Kidney (tissue), 14 donors: Measurements from ENCODE around the gene RNF34. TPM values are rescaled to one million over a fixed set of nuclear protein-coding genes. Genes with fewer than 3 reads are reported as not detected.
"Not testable (repeated sequence)": the region's sequence is repeated elsewhere in the genome, so short reads cannot be mapped to it uniquely, and the experiment has no call there.

ENCODE experiments used
- DNase-seq, 5 donors: peaks; one replicate each; pipeline ENCODE4 v3.0.0-alpha.2; 2013 to 2020
- FAIRE-seq: peaks from 2 replicates; lab custom pipeline; 2012; peaks lifted over from hg19 to GRCh38; lab: Jason Lieb, UNC
- H3K27ac ChIP-seq, 2 donors: one replicate each; pipeline ENCODE4 v1.7.0; 2013; ENCODE audit warnings: low read depth in 2 of 2, low read length in 2 of 2, inconsistent platforms in 1 of 2
- H3K27me3 ChIP-seq: one replicate; pipeline ENCODE4 v1.7.1; 2013; ENCODE audit warnings: low read length, inconsistent platforms; ENCODE audit not compliant: control insufficient read depth, insufficient read depth
- H3K36me3 ChIP-seq, 3 donors: one replicate each; pipeline versions ENCODE4 v1.7.0 to v1.7.1; 2013; ENCODE audit warnings: low read length in 3 of 3, control low read depth in 1 of 3, inconsistent platforms in 1 of 3; ENCODE audit not compliant: insufficient read depth in 3 of 3, control insufficient read depth in 2 of 3
- H3K4me1 ChIP-seq, 3 donors: one replicate each; pipeline versions ENCODE4 v1.7.0 to v1.7.1; 2013; ENCODE audit warnings: low read length in 3 of 3, inconsistent platforms in 1 of 3, low read depth in 1 of 3; ENCODE audit not compliant: control insufficient read depth in 2 of 3, insufficient read depth in 2 of 3
- H3K4me3 ChIP-seq, 3 donors: one replicate each; pipeline versions ENCODE4 v1.7.0 to v1.8.1; 2013; ENCODE audit warnings: low read length in 3 of 3, control low read depth in 1 of 3, inconsistent platforms in 1 of 3
- H3K9ac ChIP-seq, 3 donors: one replicate each; pipeline versions ENCODE4 v1.7.0 to v1.7.1; 2013; ENCODE audit warnings: low read length in 3 of 3, control low read depth in 1 of 3, inconsistent platforms in 1 of 3
- H3K9me3 ChIP-seq, 3 donors: one replicate each; pipeline versions ENCODE4 v1.7.0 to v1.7.1; 2013; ENCODE audit warnings: low read length in 3 of 3, control low read depth in 1 of 3, inconsistent platforms in 1 of 3; ENCODE audit not compliant: control insufficient read depth in 2 of 3, insufficient read depth in 1 of 3
- CTCF ChIP-seq: IDR thresholded peaks from 3 replicates; pipeline ENCODE4 v1.5.1; 2012; ENCODE audit warnings: mild to moderate bottlenecking, moderate library complexity, borderline replicate concordance; ENCODE audit not compliant: insufficient read depth; ENCODE audit errors: extremely low read depth
- intact Hi-C: fragments of 100-400 bp; cut with DNase I; formaldehyde crosslinking; loops from one replicate; pipeline ENCODE4 v1.11.1; 2022
- polyA plus RNA-seq: library from polyadenylated mRNA; stranded (reverse); fragments of 350-450 nt; fragmentation: Illumina TruSeq; extraction: RNeasy Lipid Tissue Mini Kit (QIAGEN cat#74804); gene quantifications from one replicate; pipeline ENCODE4 v1.2.3, GENCODE V29; 2014; ENCODE audit warnings: low read depth, low replicate concordance; ENCODE audit not compliant: insufficient read depth
- total RNA-seq: library from RNA; stranded (reverse); fragmentation: NEBNext Ultra II Directional; extraction: Animal tissue kit (Norgen Biotek cat#: 25700); gene quantifications from one replicate; pipeline ENCODE4 v1.2.1, GENCODE V29; 2021
- donor health status: control.
- donor health status: control.
- donor health status: control.
- donor health status: control.
- donor health status: control.
- donor health status: DM: yes; HTN: yes; CAD: no.
- donor health status: Normal renal cell carcinoma (clear cell type).

Gene RNF34
- total and polyA plus RNA-seq, 2 donors from 2014 or later, result 18.8 to 48.1 TPM

DNA sequence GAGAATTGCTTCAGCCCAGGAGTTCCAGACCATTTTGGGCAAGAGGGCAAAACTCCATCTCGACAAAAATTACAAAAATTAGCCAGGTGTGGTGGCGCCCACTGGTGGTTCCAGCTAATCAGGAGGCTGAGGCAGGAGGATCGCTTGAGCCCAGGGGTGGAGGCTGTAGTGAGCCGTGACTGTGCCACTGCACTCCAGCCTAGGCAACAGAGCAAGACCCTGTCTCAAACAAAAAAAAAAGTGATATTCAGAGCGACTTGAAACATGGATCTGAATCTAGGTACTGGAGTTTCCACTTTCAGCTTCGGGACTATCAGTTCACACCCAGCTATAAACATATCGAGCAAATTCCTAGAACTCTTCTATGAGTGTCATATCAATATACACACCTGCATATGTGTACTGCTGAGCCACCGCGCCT, 16.3 kb upstream of the RNF34 start:
- no peak overlapping the region for H3K27ac ChIP-seq
- H3K9me3 ChIP-seq, result no peaks in the 10 kb centered on the region
- H3K27me3 ChIP-seq, result no peaks in the 10 kb centered on the region
- H3K4me1 ChIP-seq, result no peaks in the 10 kb centered on the region
- no peak overlapping the region for H3K4me3 ChIP-seq
- no peak for FAIRE-seq
- no peak for TF ChIP-seq CTCF
- no peak overlapping the region for H3K9ac ChIP-seq
- no peaks in the 10 kb centered on the region for H3K36me3 ChIP-seq
- intact Hi-C loops, result no loop called here
- no peak for DNase-seq

- DNase-seq, H3K4me3 ChIP-seq, H3K27ac ChIP-seq, intact Hi-C loops, H3K27me3 ChIP-seq, H3K4me1 ChIP-seq, H3K36me3 ChIP-seq, FAIRE-seq, H3K9ac ChIP-seq, H3K9me3 ChIP-seq: not testable (repeated sequence)
Measured at GRCh38 chr12:121384891-121385290, 15.0 kb upstream of the RNF34 start.

GRCh38 chr12:121388421-121388981, 11.4 kb upstream of the RNF34 start:
- Histone ChIP-seq H3K27ac (no peak overlapping the region), H3K4me3 (no peak overlapping the region), H3K27me3 (no peaks in the 10 kb centered on the region), H3K36me3 (no peaks in the 10 kb centered on the region), H3K9me3 (no peaks in the 10 kb centered on the region), H3K4me1 (no peaks in the 10 kb centered on the region), H3K9ac (no peak overlapping the region)
- no peak for FAIRE-seq
- DNase-seq, result no peak
- intact Hi-C loops, result no loop called here
- no peak for TF ChIP-seq CTCF

- Histone ChIP-seq H3K27ac (no peak overlapping the region), H3K9ac (no peak overlapping the region), H3K9me3 (no peaks in the 10 kb centered on the region), H3K27me3 (no peaks in the 10 kb centered on the region), H3K4me1 (no peaks in the 10 kb centered on the region), H3K4me3 (no peak overlapping the region), H3K36me3 (no peaks in the 10 kb centered on the region)
- TF ChIP-seq CTCF, result no peak
- no peak for DNase-seq
- FAIRE-seq, result no peak
- intact Hi-C loops, result no loop called here
Measured at GRCh38 chr12:121390856-121391255, 9.1 kb upstream of the RNF34 start.
